SJCRH30 (cell line): ENCODE measurements around the gene GRM3. TPM values are rescaled to one million over a fixed set of nuclear protein-coding genes. Genes with fewer than 3 reads are reported as not detected.

Experiments
- DNase-seq, 2 experiments: peaks; one replicate each; pipeline ENCODE4 v3.0.0-alpha.2; 2015 to 2020
- H3K27ac ChIP-seq: fragments of 250-450 bp; sonication (Bioruptor Pico); 2 replicates; pipeline ENCODE4 v1.5.1; 2020; ENCODE audit warnings: mild to moderate bottlenecking, moderate library complexity
- H3K27me3 ChIP-seq: fragments of 250-450 bp; sonication (Bioruptor Pico); 2 replicates; pipeline ENCODE4 v1.5.1; 2020; ENCODE audit warnings: mild to moderate bottlenecking, moderate library complexity
- H3K36me3 ChIP-seq: fragments of 250-450 bp; sonication (Bioruptor Pico); 2 replicates; pipeline ENCODE4 v1.5.1; 2020; ENCODE audit warnings: mild to moderate bottlenecking, moderate library complexity
- H3K4me1 ChIP-seq: fragments of 250-450 bp; sonication (Bioruptor Pico); 2 replicates; pipeline ENCODE4 v1.5.1; 2020; ENCODE audit warnings: mild to moderate bottlenecking, moderate library complexity
- H3K4me3 ChIP-seq: fragments of 250-450 bp; sonication (Bioruptor Pico); 2 replicates; pipeline ENCODE4 v1.5.1; 2020; ENCODE audit warnings: mild to moderate bottlenecking, moderate library complexity
- H3K9me3 ChIP-seq: fragments of 250-450 bp; sonication (Bioruptor Pico); replicated peaks from 2 replicates; pipeline ENCODE4 v1.5.1; 2020; ENCODE audit warnings: mild to moderate bottlenecking, moderate library complexity
- total RNA-seq: library from RNA; depleted of rRNA; stranded (reverse); fragments of >200 nt; shearing (Covaris generic); gene quantifications from 2 replicates; pipeline ENCODE4 v1.2.3, GENCODE V29; 2014

The GRM3 gene
- total RNA-seq, 1 experiment from 2014 or later, result not detected

DNA sequence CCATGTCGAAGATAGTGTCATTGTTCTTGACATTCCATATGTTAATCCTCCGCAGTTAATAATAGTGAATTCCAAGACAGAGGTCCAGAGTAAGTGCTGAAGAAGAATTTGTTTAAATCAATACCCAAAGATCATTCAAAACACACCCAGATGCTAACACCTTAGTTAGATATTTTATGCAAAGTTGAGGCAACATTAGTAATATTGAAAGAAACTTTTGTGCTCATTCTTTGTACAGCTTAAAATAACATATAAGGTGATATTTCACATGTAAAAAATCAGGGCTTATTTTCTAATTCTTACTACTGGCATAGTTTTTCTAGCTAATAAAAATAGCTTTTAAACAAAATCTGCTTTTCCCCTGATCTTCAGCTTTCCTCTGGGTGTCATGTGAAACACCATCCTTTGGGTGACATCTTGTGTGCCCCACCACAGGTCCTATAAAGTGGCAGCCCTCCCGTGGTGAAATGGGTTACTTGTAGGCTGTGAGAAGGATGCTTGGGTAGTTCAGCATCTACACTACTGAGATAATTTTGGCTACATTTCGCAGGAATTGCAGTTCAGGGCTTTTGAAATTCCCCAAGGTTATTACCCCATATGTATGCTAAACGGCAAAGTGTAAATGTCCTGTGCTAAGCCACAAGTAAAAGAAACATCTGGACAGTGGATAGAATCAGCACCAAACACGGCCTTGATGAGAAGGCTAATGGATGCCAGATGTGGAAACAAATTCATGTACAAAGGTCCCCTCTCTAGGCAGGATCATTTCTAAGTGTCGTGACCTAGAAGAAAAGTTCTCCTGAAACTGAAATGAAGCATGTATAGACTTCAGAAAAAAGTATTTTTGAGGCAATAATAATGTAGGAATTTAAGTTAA lies 105.4 kb downstream of the GRM3 start:
- H3K27ac ChIP-seq, result no peak overlapping the region
- DNase-seq, result no peak
- H3K9me3 ChIP-seq, result no peaks in the 10 kb centered on the region
- H3K4me3 ChIP-seq, result no peak overlapping the region
- H3K27me3 ChIP-seq, result no peaks in the 10 kb centered on the region
- H3K36me3 ChIP-seq, result no peaks in the 10 kb centered on the region
- H3K4me1 ChIP-seq, result peaks cover 36% of the 10 kb centered on the region

DNA sequence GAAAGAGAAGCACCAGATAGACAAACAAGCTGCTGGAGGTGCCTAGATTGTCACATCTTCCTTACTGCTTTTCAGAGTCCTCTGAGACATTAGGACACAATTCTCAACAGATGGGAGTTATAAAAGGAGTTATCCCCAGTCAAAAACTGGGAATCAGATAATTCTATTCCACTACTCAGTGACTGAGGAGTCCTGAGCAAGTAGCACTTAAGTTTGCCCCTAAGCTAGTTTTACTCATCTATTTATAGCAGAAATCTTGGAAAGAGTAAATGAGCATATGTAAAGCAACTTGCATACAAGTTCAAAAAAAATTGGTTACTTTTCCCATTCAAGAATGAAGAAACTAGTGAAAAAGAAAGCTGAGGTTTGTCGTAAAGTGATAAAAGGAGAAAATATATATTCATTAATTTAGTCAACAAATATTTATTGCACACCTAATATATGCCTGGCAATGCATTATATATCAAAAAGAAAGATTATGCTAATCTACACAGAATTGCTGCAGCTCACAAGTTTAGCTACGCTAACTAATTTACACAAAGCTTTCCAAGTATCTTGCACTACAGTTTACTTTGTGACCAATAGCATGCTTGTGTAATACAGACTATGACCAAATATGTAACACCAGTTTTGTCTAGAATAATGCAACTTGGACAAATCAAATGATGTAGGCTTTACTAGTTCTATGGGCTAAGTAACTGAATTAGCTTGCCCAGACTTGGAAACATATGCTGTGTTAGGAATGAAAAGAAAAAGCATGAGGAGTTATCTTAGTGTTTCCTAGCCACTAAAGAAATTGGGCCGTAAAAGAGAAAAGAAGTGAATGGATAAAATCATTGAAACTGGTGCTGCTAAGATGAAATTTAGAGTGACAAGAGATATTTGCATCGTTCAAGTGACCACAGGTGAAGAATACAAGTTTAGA lies 106.3 kb downstream of the GRM3 start:
- H3K36me3 ChIP-seq, result no peaks in the 10 kb centered on the region
- DNase-seq, result no peak
- no peak overlapping the region for H3K4me3 ChIP-seq
- H3K27ac ChIP-seq, result no peak overlapping the region
- H3K9me3 ChIP-seq, result no peaks in the 10 kb centered on the region
- H3K4me1 ChIP-seq, result peaks cover 29% of the 10 kb centered on the region
- H3K27me3 ChIP-seq, result no peaks in the 10 kb centered on the region

DNA sequence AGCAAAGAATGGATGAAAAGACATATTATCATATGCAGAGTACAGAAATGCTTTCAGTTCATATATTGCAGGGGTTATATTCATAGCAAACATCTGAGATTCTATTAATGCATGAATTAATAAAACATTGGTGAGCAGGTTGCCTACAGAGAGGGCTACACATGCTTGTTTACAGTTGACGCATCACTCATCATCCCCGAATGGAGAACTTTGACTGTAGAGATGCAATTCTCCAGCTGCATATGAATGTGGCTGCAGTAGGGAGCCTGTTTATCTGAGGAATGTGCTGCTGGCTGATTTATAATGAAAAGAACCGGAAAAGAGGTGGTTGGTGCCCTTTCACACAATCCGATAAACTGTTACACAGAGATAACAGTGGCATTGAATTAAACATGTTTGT lies 116.5 kb downstream of the GRM3 start:
- DNase-seq, result no peak
- no peaks in the 10 kb centered on the region for H3K27me3 ChIP-seq
- no peaks in the 10 kb centered on the region for H3K9me3 ChIP-seq
- H3K36me3 ChIP-seq, result no peaks in the 10 kb centered on the region
- no peak overlapping the region for H3K27ac ChIP-seq
- H3K4me1 ChIP-seq, result no peaks in the 10 kb centered on the region
- no peak overlapping the region for H3K4me3 ChIP-seq

DNA sequence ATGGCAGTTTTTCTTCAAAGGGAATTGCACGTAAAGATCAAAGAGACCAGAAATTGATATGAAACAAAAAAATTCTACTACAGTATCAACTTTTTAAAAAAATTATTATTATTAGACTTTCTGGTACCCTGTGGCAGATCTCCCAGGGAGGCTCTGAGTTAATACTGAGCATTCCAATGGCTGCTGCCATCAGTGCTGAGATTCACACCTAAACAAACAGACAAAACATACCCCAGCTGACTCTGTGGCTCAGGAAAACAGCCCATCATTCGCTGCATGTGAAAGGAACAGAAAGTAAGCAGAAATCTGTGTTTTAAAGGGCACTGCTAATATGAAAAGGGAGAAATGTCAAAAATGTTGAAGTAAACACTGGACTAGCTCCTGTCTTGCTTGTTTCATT lies 118.4 kb downstream of the GRM3 start:
- no peak for DNase-seq
- no peaks in the 10 kb centered on the region for H3K27me3 ChIP-seq
- H3K36me3 ChIP-seq, result no peaks in the 10 kb centered on the region
- no peak overlapping the region for H3K4me3 ChIP-seq
- H3K9me3 ChIP-seq, result no peaks in the 10 kb centered on the region
- H3K4me1 ChIP-seq, result no peaks in the 10 kb centered on the region
- no peak overlapping the region for H3K27ac ChIP-seq

DNA sequence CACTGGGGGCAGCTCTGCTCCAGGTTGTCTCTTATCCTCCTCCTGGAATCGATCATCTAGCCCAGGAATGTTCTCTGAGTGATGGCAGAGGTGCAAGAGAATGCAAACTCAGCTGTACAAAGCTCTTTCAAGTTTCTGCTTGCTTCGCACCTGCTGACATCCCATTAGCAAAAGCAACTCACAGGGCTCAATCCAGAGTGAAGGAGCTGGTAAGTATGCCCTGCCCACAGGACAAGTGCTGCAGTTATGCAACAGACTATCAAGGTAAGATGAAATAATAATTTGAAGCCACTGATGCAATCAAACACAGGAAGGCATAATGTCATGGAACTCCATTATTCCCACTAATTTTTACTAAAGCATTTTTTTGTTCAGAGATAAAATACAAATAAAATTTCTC lies 122.2 kb downstream of the GRM3 start:
- Histone ChIP-seq H3K9me3 (no peaks in the 10 kb centered on the region), H3K4me3 (no peak overlapping the region), H3K27ac (no peak overlapping the region), H3K4me1 (no peaks in the 10 kb centered on the region), H3K27me3 (no peaks in the 10 kb centered on the region), H3K36me3 (no peaks in the 10 kb centered on the region)
- DNase-seq, result no peak

DNA sequence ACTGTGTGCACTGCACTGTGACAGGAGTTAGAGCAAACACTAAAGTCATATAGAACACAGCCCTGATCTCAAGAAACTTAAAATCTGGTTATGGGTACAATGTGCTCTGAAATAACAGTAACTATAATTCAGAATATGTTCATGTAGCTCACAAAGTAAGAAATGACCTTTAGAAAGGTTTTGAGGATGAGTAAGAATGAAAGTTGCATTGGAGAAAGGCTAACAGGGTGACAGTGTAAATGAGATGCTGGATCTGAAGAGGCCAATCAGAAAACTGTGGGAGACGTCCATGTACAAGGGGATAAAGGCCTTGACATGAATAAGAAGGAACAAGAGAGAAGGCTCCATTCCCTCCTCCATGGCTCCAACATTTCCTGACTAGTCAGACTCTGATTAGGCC lies 124.7 kb downstream of the GRM3 start:
- H3K36me3 ChIP-seq, result no peaks in the 10 kb centered on the region
- H3K4me3 ChIP-seq, result no peak overlapping the region
- no peaks in the 10 kb centered on the region for H3K4me1 ChIP-seq
- H3K9me3 ChIP-seq, result no peaks in the 10 kb centered on the region
- H3K27ac ChIP-seq, result no peak overlapping the region
- DNase-seq, result no peak
- H3K27me3 ChIP-seq, result no peaks in the 10 kb centered on the region

DNA sequence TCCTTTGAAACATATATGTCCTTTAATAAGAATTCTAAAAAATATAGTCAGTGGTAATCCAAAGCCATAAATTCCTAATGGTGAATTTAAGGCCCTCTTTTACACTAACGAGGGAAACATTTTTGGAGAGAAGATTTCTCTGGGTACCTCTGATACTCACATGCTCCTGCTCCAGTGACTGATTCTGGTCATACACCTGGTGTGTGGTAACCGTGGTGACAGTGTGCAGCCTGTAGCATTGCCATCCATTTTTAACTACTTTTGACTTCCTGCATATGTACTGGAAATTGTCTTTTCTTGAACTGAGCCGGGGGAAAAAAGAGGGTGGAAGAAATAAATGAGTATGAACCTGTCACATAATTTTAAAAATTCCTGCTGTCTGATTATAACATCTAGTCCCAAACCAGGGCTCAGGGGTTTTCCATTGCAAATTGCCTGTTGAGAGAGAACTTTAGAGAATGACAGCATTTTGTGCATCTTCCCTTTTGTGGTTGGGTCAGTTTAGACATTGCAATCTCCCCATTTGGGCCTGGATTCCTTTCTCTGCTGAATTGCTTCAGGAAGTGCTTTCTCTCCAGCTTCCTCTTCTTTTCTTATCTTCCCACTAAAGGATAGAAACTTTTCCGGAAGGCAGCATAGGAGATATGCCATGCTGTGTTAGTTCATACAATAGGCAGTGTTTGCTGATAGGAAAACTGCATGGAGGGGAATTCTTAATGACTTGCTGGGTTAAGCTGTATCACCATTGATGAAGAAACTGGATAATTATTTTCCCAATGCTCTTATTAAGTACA lies 125.5 kb downstream of the GRM3 start:
- no peaks in the 10 kb centered on the region for H3K36me3 ChIP-seq

DNA sequence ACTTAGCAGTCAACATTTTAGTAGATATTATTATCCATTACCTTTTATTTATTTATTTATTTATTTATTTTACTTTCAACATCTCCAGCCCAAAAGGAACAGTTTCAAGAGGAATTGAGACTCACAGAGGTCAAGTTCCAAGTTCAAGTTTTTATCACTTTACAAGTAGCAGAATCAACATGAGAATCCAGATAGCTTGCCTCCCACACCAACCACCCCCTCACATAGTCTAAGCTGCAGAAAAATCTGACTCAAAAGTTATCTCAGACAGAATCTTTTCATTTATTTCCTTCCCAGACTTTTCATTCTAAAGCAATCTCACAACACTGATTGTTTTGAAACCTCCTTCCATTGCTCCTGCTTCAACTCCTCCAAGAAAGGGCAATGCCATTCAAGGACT lies 129.6 kb downstream of the GRM3 start:
- Histone ChIP-seq H3K9me3 (no peaks in the 10 kb centered on the region), H3K4me1 (no peaks in the 10 kb centered on the region), H3K27ac (no peak overlapping the region), H3K36me3 (no peaks in the 10 kb centered on the region), H3K27me3 (no peaks in the 10 kb centered on the region), H3K4me3 (no peak overlapping the region)
- DNase-seq, result no peak

More for the DNA sequence above, 125.5 kb downstream of the GRM3 start:
- no peaks in the 10 kb centered on the region for H3K4me1 ChIP-seq
- no peak overlapping the region for H3K4me3 ChIP-seq
- H3K27ac ChIP-seq, result no peak overlapping the region
- no peak for DNase-seq
- no peaks in the 10 kb centered on the region for H3K9me3 ChIP-seq
- H3K27me3 ChIP-seq, result no peaks in the 10 kb centered on the region

DNA sequence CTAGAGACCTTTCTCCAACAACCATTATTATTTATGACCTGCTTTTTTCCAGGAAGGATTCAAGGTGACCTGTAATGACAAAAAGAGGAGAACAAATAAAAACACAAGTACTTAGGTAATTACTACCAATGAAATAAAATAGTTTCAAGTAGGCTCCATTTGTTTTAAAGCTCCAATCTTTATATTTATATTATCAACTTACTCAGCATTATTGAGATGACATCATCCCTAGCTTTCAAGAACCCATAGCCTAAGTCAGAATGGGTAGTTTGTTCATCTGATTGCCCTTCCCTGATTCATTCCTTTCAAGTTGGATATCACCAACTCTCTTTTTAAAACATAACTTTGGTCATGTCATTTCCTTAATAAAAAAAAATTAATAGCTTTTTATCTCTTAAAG lies 131.5 kb downstream of the GRM3 start:
- Histone ChIP-seq H3K9me3 (no peaks in the 10 kb centered on the region), H3K4me3 (no peak overlapping the region), H3K4me1 (no peaks in the 10 kb centered on the region), H3K36me3 (no peaks in the 10 kb centered on the region), H3K27ac (no peak overlapping the region), H3K27me3 (no peaks in the 10 kb centered on the region)
- no peak for DNase-seq

DNA sequence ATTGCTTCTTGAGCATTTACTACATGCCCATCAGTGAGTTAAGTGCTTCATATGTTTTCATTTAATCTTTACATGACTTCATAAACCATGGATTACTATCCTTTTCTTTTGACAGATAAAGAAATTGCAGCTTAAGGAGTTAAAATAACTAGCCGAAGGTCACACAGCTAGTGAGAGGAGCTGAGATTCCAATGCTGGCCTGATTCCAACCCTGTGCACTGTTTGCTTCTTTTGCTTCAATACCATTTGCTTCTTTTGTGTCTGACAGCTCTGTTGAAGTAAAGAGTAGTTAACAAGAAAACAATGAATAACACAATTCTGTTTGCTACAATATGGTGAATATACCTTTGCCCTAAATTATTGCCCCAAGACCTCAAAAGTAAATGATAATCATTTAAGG lies 132.4 kb downstream of the GRM3 start:
- H3K4me3 ChIP-seq, result no peak overlapping the region
- no peak for DNase-seq
- no peaks in the 10 kb centered on the region for H3K4me1 ChIP-seq
- H3K27ac ChIP-seq, result no peak overlapping the region
- H3K27me3 ChIP-seq, result no peaks in the 10 kb centered on the region
- no peaks in the 10 kb centered on the region for H3K9me3 ChIP-seq
- H3K36me3 ChIP-seq, result no peaks in the 10 kb centered on the region

DNA sequence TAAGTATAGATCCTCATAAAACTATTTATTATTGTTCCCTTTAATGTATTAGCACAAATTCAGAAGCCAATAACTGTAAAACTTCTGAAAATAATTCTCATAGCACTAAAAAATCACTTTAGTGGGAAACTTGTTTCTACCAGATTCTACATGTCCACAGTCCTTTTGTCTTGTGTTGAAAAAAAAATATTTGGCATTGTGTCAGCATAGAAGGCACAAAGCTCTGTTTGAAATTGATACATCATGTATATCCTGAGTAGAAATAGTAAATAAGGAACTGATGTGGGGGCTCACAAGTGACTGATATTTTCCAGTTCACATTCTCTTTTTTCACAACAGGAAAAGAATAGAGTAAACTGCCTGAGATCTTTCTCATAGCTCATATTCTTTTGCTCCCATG lies 134.6 kb downstream of the GRM3 start:
- no peaks in the 10 kb centered on the region for H3K4me1 ChIP-seq
- H3K36me3 ChIP-seq, result no peaks in the 10 kb centered on the region
- no peaks in the 10 kb centered on the region for H3K9me3 ChIP-seq
- no peaks in the 10 kb centered on the region for H3K27me3 ChIP-seq
- no peak for DNase-seq
- no peak overlapping the region for H3K27ac ChIP-seq
- no peak overlapping the region for H3K4me3 ChIP-seq

DNA sequence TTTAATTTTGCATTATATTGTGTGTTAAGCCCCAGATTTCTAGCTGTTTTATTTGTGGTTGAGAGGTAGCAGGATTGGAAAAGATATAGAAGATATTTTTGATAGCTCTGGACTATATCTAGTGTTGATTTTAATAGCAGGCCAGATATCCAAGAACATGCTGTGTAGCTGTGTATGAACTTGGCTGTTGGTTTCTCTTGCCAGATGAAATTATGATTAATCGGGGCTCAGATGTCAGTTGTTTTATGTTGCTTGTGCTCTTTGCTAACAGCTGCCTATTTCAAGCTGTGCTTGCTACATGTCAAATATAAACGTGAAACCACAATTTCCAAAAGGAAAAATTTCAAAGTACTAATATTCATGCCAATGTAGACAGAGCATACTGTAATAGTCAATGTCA lies 141.1 kb downstream of the GRM3 start:
- Histone ChIP-seq H3K27ac (no peak overlapping the region), H3K4me3 (no peak overlapping the region), H3K9me3 (no peaks in the 10 kb centered on the region), H3K27me3 (no peaks in the 10 kb centered on the region), H3K36me3 (no peaks in the 10 kb centered on the region), H3K4me1 (no peaks in the 10 kb centered on the region)
- peak in 1 of 2 experiments; percentile 46 for DNase-seq

DNA sequence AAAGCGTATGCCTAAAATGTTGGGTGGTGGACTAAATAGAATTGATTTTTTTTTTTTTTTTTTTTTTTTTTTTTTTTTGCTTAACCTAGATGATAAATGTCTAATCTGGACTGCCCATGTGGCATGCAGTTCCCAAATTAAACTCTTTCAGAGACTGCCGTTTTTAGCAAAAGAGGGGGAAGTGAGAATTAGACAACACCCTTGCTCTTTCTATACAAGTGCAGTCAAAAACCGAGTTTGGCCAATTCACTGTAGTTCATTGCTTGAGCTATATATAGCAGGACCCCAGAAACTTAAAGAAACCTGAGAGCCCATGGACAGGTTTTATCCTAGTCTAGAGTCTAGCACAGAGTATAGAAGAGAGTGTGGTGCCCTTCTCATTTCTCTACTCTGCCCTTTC lies 141.9 kb downstream of the GRM3 start:
- peak in 1 of 2 experiments; percentile 2 for DNase-seq
- H3K27ac ChIP-seq, result no peak overlapping the region
- H3K9me3 ChIP-seq, result no peaks in the 10 kb centered on the region

DNA sequence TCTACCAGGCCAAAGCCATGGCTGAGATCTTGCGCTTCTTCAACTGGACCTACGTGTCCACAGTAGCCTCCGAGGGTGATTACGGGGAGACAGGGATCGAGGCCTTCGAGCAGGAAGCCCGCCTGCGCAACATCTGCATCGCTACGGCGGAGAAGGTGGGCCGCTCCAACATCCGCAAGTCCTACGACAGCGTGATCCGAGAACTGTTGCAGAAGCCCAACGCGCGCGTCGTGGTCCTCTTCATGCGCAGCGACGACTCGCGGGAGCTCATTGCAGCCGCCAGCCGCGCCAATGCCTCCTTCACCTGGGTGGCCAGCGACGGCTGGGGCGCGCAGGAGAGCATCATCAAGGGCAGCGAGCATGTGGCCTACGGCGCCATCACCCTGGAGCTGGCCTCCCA lies 142.7 kb downstream of the GRM3 start:
- no peaks in the 10 kb centered on the region for H3K36me3 ChIP-seq
- H3K4me3 ChIP-seq, result no peak overlapping the region
- H3K27ac ChIP-seq, result no peak overlapping the region
- H3K9me3 ChIP-seq, result no peaks in the 10 kb centered on the region
- DNase-seq, result no peak
- H3K4me1 ChIP-seq, result no peaks in the 10 kb centered on the region
- H3K27me3 ChIP-seq, result no peaks in the 10 kb centered on the region

More for the DNA sequence above, 141.9 kb downstream of the GRM3 start:
- Histone ChIP-seq H3K4me1 (no peaks in the 10 kb centered on the region), H3K27me3 (no peaks in the 10 kb centered on the region), H3K4me3 (no peak overlapping the region), H3K36me3 (no peaks in the 10 kb centered on the region)

DNA sequence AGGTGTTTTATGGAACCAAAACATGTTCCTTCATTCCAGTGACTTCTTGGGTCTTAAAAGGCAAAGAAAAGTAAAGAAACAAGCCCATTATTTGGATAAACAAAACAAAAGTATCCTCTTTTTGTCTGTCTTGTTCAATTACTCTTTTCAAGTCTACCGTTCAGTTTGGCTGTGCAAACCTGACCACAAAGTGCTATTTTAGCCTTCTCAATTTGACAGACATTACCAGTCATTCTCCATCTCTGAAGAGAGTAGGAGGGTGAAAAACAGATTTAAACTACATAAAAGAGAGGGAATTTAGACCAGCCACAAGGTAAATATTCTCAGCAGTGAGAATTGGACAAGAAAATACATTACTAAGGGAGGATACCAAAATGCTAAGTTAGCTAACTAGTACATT lies 145.2 kb downstream of the GRM3 start:
- no peak for DNase-seq
- Histone ChIP-seq H3K4me3 (no peak overlapping the region), H3K27me3 (no peaks in the 10 kb centered on the region), H3K36me3 (no peaks in the 10 kb centered on the region), H3K4me1 (no peaks in the 10 kb centered on the region), H3K27ac (no peak overlapping the region), H3K9me3 (no peaks in the 10 kb centered on the region)
